Bronchial epithelial cell (primary cell): ENCODE results near the gene SIN3A. TPM values are rescaled to one million over a fixed set of nuclear protein-coding genes. Genes with fewer than 3 reads are reported as not detected.

Experiments used
- DNase-seq: peaks from one replicate; pipeline ENCODE4 v3.0.0-alpha.2; 2010; ENCODE audit warnings: low read depth
- FAIRE-seq: peaks from 2 replicates; lab custom pipeline; 2011; peaks lifted over from hg19 to GRCh38; lab: Jason Lieb, UNC
- H3K27me3 ChIP-seq: 2 replicates; pipeline ENCODE4 v1.5.1; 2011; ENCODE audit warnings: low read length; ENCODE audit not compliant: control insufficient read depth, insufficient read depth
- H3K36me3 ChIP-seq: 2 replicates; pipeline ENCODE4 v1.5.1; 2011; ENCODE audit warnings: low read length; ENCODE audit not compliant: control insufficient read depth, insufficient read depth
- H3K4me3 ChIP-seq: 2 replicates; pipeline ENCODE4 v1.5.1; 2011; ENCODE audit warnings: mild to moderate bottlenecking, low read depth, low read length, control low read depth
- CTCF ChIP-seq: IDR thresholded peaks from 2 replicates; pipeline ENCODE4 v1.5.1; 2011; ENCODE audit warnings: mild to moderate bottlenecking, moderate library complexity, low read length, control low read depth, inconsistent platforms; ENCODE audit not compliant: insufficient read depth, severe bottlenecking
- total RNA-seq: library from RNA; depleted of rRNA; stranded (reverse); fragments of >200 nt; gene quantifications from 2 replicates; pipeline ENCODE4 v1.2.1, GENCODE V29; 2014

SIN3A gene
- total RNA-seq, 1 donor from 2014 or later, result 11.6 TPM

GRCh38 chr15:75454471-75455378, 3.2 kb upstream of the SIN3A start:
- Histone ChIP-seq H3K36me3 (no peaks in the 10 kb centered on the region), H3K27me3 (no peaks in the 10 kb centered on the region), H3K4me3 (peak overlapping the region; percentile 92)
- TF ChIP-seq CTCF, result no peak
- DNase-seq, result peak; percentile 39
- no peak for FAIRE-seq

- no peaks in the 10 kb centered on the region for H3K36me3 ChIP-seq
- peak; percentile 100 for DNase-seq
- peak overlapping the region; percentile 92 for H3K4me3 ChIP-seq
- H3K27me3 ChIP-seq, result no peaks in the 10 kb centered on the region
- TF ChIP-seq CTCF, result no peak
- FAIRE-seq, result no peak
Observed at GRCh38 chr15:75453703-75454470, 2.4 kb upstream of the SIN3A start.

- DNase-seq, result peak; percentile 45
- no peak for TF ChIP-seq CTCF
- H3K27me3 ChIP-seq, result no peaks in the 10 kb centered on the region
- peak overlapping the region; percentile 47 for H3K4me3 ChIP-seq
- FAIRE-seq, result no peak
- H3K36me3 ChIP-seq, result no peaks in the 10 kb centered on the region
Observed at GRCh38 chr15:75452865-75453702, 1.6 kb upstream of the SIN3A start.

GRCh38 chr15:75452364-75452864, 924 bp upstream of the SIN3A start:
- peaks cover 1% of the 10 kb centered on the region for H3K36me3 ChIP-seq
- no peak for TF ChIP-seq CTCF
- peak; percentile 80 for DNase-seq
- no peaks in the 10 kb centered on the region for H3K27me3 ChIP-seq
- peak; percentile 83 for FAIRE-seq
- H3K4me3 ChIP-seq, result peak overlapping the region; percentile 47

GRCh38 chr15:75451202-75451673, 252 bp downstream of the SIN3A start:
- no peaks in the 10 kb centered on the region for H3K27me3 ChIP-seq
- peak overlapping the region; percentile 93 for H3K4me3 ChIP-seq
- H3K36me3 ChIP-seq, result peaks cover 4% of the 10 kb centered on the region
- FAIRE-seq, result no peak
- DNase-seq, result no peak
- no peak for TF ChIP-seq CTCF
